MCF 10A (cell line): ENCODE measurements around the gene ABCA13. TPM values are rescaled to one million over a fixed set of nuclear protein-coding genes. Genes with fewer than 3 reads are reported as not detected.

ENCODE experiments used
- BruUV-seq: library from RNA; stranded (reverse); fragments of 400-500 nt; replicated peaks from 2 replicates; lab custom pipeline; 2021; lab: Mats Ljungman, UMichigan
- CTCF ChIA-PET: fragments of 300-600 bp; sonication (Branson Sonifier 250); formaldehyde crosslinking; extraction: SDS; loops from one replicate; lab custom pipeline; 2021; ENCODE audit warnings: antibody characterized with exemption, inconsistent platforms; lab: Yijun Ruan, JAX
- POLR2A ChIA-PET: fragments of 300-600, 350-650 bp; sonication (Branson Sonifier 250); formaldehyde crosslinking; extraction: SDS; loops from one replicate; lab custom pipeline; 2020; ENCODE audit warnings: antibody characterized with exemption, inconsistent platforms; lab: Yijun Ruan, JAX
- DNase-seq: peaks from one replicate; pipeline ENCODE4 v3.0.0-alpha.2; 2018; ENCODE audit not compliant: unreplicated experiment
- H3K27ac Mint-ChIP-seq: one replicate; pipeline ENCODE4 v1.8.0; 2022; ENCODE audit warnings: mild to moderate bottlenecking, low read depth, mixed read lengths; ENCODE audit not compliant: unreplicated experiment
- H3K27me3 Mint-ChIP-seq: one replicate; pipeline ENCODE4 v1.8.0; 2022; ENCODE audit warnings: mixed read lengths; ENCODE audit not compliant: insufficient read depth, unreplicated experiment
- H3K36me3 Mint-ChIP-seq: one replicate; pipeline ENCODE4 v1.8.0; 2022; ENCODE audit warnings: mild to moderate bottlenecking, moderate library complexity, mixed read lengths; ENCODE audit not compliant: insufficient read depth, unreplicated experiment
- H3K4me1 Mint-ChIP-seq: one replicate; pipeline ENCODE4 v1.8.0; 2022; ENCODE audit warnings: mixed read lengths; ENCODE audit not compliant: insufficient read depth, unreplicated experiment
- H3K4me3 Mint-ChIP-seq: one replicate; pipeline ENCODE4 v1.8.0; 2022; ENCODE audit warnings: mild to moderate bottlenecking, moderate library complexity, mixed read lengths; ENCODE audit not compliant: unreplicated experiment
- H3K9me3 Mint-ChIP-seq: one replicate; pipeline ENCODE4 v1.8.0; 2022; ENCODE audit warnings: mixed read lengths; ENCODE audit not compliant: unreplicated experiment
- CTCF ChIP-seq: fragments of 200-600 bp; IDR thresholded peaks from one replicate; pipeline ENCODE4 v1.8.0; 2022; ENCODE audit warnings: antibody characterized with exemption, mild to moderate bottlenecking; ENCODE audit not compliant: unreplicated experiment
- intact Hi-C: fragments of 100-400 bp; cut with micrococcal nuclease; formaldehyde crosslinking; loops from 2 replicates; pipeline ENCODE4 v1.14.1; 2022
- total RNA-seq: library from RNA; stranded (reverse); gene quantifications from 2 replicates; pipeline ENCODE4 v1.2.3, GENCODE V29; 2022

The ABCA13 gene
- total RNA-seq, 1 experiment from 2014 or later, result 0.30 TPM

DNA sequence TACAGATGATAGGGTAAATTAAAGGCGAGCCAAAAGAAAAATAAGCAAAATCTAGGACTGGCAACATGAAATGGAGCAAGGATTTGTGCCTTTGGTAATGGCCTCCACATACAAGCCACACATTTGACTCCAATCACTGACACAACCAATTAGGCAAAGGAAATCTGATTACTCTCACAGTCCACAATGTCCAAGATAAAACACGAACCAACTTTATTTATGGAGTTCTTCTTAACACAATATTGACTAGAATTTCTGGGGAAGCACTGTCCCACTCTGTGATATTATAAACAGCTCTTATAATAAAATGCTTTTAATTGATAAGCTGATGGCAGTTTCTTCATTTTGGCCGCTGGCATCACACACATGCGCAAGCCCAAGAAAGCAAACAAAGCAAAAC lies 334.2 kb downstream of the ABCA13 start:
- intact Hi-C loops, result no loop called here
- ChIA-PET CTCF (interaction anchor here (0.6 kb wide), 1 partner anchor 9 kb away, joined by 3 read pairs; no protein-coding TSS in a partner anchor), POLR2A (interaction anchor here (0.7 kb wide), 1 partner anchor 22 kb away, joined by 3 read pairs; no protein-coding TSS in a partner anchor)
- no TSS peak for BruUV-seq
- no peak overlapping the region for H3K27ac Mint-ChIP-seq
- no peaks in the 10 kb centered on the region for H3K9me3 Mint-ChIP-seq
- no peak for DNase-seq
- H3K4me3 Mint-ChIP-seq, result no peak overlapping the region
- H3K4me1 Mint-ChIP-seq, result no peaks in the 10 kb centered on the region
- TF ChIP-seq CTCF, result no peak
- no peaks in the 10 kb centered on the region for H3K27me3 Mint-ChIP-seq
- no peaks in the 10 kb centered on the region for H3K36me3 Mint-ChIP-seq

GRCh38 chr7:48506569-48506968 lies 335.3 kb downstream of the ABCA13 start:
- no peaks in the 10 kb centered on the region for H3K27me3 Mint-ChIP-seq
- ChIA-PET CTCF (interaction anchor here (0.5 kb wide), 1 partner anchor 997 kb away, joined by 3 read pairs; no protein-coding TSS in a partner anchor), POLR2A (interaction anchor here (0.5 kb wide), 2 partner anchors 10 to 954 kb away, joined by 3 to 4 read pairs; no protein-coding TSS in a partner anchor)
- BruUV-seq, result no TSS peak
- no peak for DNase-seq
- no peak for TF ChIP-seq CTCF
- intact Hi-C loops, result no loop called here
- H3K4me1 Mint-ChIP-seq, result no peaks in the 10 kb centered on the region
- no peaks in the 10 kb centered on the region for H3K36me3 Mint-ChIP-seq
- H3K27ac Mint-ChIP-seq, result no peak overlapping the region
- no peaks in the 10 kb centered on the region for H3K9me3 Mint-ChIP-seq
- H3K4me3 Mint-ChIP-seq, result no peak overlapping the region

- Mint-ChIP-seq H3K36me3 (no peaks in the 10 kb centered on the region), H3K4me3 (no peak overlapping the region), H3K4me1 (no peaks in the 10 kb centered on the region), H3K27ac (no peak overlapping the region), H3K9me3 (no peaks in the 10 kb centered on the region), H3K27me3 (peaks cover 9% of the 10 kb centered on the region)
- BruUV-seq, result no TSS peak
- intact Hi-C loops, result no loop called here
- ChIA-PET CTCF (no interaction called here), POLR2A (no interaction called here)
- no peak for TF ChIP-seq CTCF
- DNase-seq, result no peak
These were observed 339.8 kb downstream of the ABCA13 start for GRCh38 chr7:48511080-48511479.

DNA sequence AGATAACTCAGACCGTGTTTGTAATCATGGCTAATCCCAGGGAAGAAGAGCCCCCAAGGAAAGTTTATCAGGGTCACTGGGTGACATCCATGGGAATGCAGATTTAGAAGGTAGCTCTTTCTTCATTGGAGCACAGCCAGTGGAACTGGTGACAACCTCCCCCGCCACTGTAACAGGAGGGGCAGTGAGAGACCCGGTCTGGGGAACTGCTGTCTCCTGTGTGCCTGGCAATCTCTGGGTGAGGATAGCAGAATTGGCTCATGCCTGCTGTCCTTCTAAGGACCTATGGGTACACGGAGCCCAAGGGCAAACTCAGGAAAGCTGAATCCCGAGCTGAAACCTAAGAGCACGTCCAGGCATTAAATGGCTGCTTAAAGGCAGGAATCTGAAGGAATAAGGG lies 341.6 kb downstream of the ABCA13 start:
- CTCF ChIA-PET, result no interaction called here
- no peak overlapping the region for H3K4me3 Mint-ChIP-seq

More for the DNA sequence above, 341.6 kb downstream of the ABCA13 start:
- DNase-seq, result no peak
- BruUV-seq, result no TSS peak
- TF ChIP-seq CTCF, result no peak
- peaks cover 9% of the 10 kb centered on the region for H3K27me3 Mint-ChIP-seq
- H3K9me3 Mint-ChIP-seq, result no peaks in the 10 kb centered on the region
- H3K36me3 Mint-ChIP-seq, result no peaks in the 10 kb centered on the region
- no peaks in the 10 kb centered on the region for H3K4me1 Mint-ChIP-seq
- no peak overlapping the region for H3K27ac Mint-ChIP-seq
- intact Hi-C loops, result no loop called here
- POLR2A ChIA-PET, result no interaction called here
